Stimulated activated effector memory CD8-positive, alpha-beta T cell treated with anti-CD3 and anti-CD28 coated beads, Interleukin-12 subunit alpha, Interleukin-12 subunit beta, amount 100 ng/mL, for 72 hours (primary cell): ENCODE measurements around the gene DNAI2.
"Not testable (repeated sequence)": the region's sequence is repeated elsewhere in the genome, so short reads cannot be mapped to it uniquely, and the experiment has no call there.

Source experiments
- ATAC-seq: fragments of 150-1000 bp; cut with Tn5 transposase; 2 replicates; pipeline ENCODE4 v1.10.0; 2021
- DNase-seq, 2 donors: peaks; one replicate each; pipeline ENCODE4 v3.0.0; 2021 to 2022; ENCODE audit warnings: low spot score in 2 of 2
- H3K27ac Mint-ChIP-seq: one replicate; pipeline ENCODE4 v1.8.0; 2022; ENCODE audit warnings: mild to moderate bottlenecking, mixed read lengths
- H3K36me3 Mint-ChIP-seq: one replicate; pipeline ENCODE4 v1.8.0; 2022; ENCODE audit warnings: mild to moderate bottlenecking, mixed read lengths
- H3K4me1 Mint-ChIP-seq: one replicate; pipeline ENCODE4 v1.8.0; 2022; ENCODE audit warnings: mixed read lengths
- H3K4me3 Mint-ChIP-seq: one replicate; pipeline ENCODE4 v1.8.0; 2022; ENCODE audit warnings: mild to moderate bottlenecking, mixed read lengths
- H3K9me3 Mint-ChIP-seq: one replicate; pipeline ENCODE4 v1.8.0; 2022; ENCODE audit warnings: mixed read lengths

Gene DNAI2

DNA sequence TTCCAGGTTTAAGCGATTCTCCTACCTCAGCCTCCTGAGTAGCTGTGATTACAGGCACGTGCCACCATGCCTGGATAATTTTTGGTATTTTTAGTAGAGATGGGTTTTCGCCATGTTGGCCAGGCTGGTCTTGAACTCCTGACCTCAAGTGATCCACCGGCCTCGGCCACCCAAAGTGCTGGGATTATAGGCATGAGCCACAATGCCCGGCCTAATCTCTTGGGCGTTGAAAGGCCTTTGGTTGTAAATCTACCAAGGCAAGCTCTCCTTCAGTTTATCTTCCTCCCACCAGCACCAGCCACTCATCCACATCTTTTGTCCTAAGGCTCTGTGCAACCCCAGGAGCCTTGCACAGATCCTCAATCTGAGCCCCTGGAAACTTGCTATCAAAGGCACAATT, 5.6 kb downstream of the DNAI2 start:
- not testable (repeated sequence) for H3K36me3 Mint-ChIP-seq, H3K9me3 Mint-ChIP-seq, ATAC-seq, DNase-seq
- Mint-ChIP-seq H3K27ac (peak overlapping the region; percentile 95), H3K4me1 (peaks cover 54% of the 10 kb centered on the region), H3K4me3 (peak overlapping the region; percentile 46)

DNA sequence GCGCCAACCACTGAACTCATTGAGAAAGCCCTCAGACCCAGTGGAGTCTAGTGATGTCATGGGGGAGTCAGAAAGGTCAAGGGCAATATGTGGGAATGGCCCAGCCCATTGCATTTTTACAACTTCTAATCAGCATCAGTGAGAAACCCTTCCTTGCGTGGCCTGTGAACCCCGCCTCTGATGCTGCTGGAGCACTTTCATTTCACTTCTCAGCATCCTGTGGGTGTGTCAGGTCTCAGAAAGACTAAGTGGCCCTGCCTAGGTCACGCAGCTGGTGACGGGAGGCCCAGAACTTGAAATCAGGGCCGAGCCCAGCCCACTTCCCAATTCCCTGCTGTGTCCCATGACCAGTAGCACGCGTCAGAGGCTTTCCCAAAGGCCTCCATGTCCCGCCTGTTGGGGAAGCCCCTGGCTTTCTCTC, 6.1 kb downstream of the DNAI2 start:
- Mint-ChIP-seq H3K4me3 (peak overlapping the region; percentile 46), H3K4me1 (peaks cover 54% of the 10 kb centered on the region), H3K36me3 (peaks cover 8% of the 10 kb centered on the region), H3K27ac (peak overlapping the region; percentile 95), H3K9me3 (no peaks in the 10 kb centered on the region)
- ATAC-seq = peak; percentile 78
- DNase-seq = peak in 1 of 2 donors; percentile 74

- no peak overlapping the region for H3K4me3 Mint-ChIP-seq
- H3K9me3 Mint-ChIP-seq = no peaks in the 10 kb centered on the region
- H3K36me3 Mint-ChIP-seq = peaks cover 8% of the 10 kb centered on the region
- H3K4me1 Mint-ChIP-seq = peaks cover 46% of the 10 kb centered on the region
- no peak for DNase-seq
- H3K27ac Mint-ChIP-seq = peak overlapping the region; percentile 95
- no peak for ATAC-seq
These were observed 7.8 kb downstream of the DNAI2 start for GRCh38 chr17:74281799-74282198.

DNA sequence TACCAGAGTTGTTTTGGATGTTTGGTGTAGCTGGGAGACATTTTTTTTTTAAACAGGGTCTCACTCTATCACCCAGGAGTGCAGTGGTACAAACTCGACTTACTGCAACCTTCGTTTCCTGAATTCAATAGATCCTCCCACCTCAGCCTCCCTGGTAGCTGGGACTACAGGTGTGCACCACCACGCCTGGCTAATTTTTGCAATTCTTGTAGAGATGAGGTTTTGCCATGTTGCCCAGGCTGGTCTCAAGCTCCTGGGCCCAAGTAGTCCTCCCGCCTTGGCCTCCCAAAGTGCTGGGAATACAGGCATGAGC, 8.2 kb downstream of the DNAI2 start:
- not testable (repeated sequence) for DNase-seq, H3K36me3 Mint-ChIP-seq, ATAC-seq, H3K9me3 Mint-ChIP-seq
- Mint-ChIP-seq H3K4me3 (peak overlapping the region; percentile 55), H3K27ac (peak overlapping the region; percentile 95), H3K4me1 (peaks cover 49% of the 10 kb centered on the region)

DNA sequence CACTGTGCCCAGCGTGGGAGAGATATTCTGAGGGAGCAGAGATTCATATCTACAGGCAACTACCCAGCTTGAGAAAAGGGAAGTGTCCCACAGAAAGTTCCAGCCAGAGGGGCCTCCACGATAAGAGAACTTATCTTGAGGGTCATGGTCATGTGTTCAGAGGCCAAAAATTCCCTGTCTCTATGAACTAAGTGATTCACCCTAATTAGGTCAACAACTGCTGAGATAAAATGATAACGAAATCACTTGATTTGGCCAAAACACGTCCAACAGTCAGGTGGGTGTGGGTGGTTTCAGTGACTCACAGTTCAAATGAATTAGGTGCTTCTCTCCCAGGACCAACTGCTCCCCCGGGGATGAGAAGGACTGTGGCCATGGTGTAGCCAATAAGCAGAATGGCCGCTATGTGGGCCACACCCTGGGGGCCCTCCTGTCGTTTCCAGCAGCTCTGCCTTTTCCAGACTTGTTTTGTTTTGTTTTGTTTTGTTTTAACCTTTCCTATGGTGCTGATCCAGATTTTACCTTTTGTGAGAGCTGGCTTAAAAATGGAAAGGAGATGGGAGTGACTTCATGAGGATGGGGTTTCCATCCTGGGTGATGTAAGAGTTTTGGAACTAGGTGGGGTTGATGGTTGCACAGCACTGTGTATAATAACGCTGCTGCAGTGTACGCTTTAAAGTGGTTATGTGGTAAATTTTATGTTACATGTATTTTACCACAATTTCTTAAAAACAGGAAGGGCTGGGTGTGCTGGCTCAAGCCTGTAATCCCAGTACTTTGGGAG, 8.7 kb downstream of the DNAI2 start:
- peak; percentile 85 for ATAC-seq
- H3K36me3 Mint-ChIP-seq = peaks cover 8% of the 10 kb centered on the region
- H3K4me3 Mint-ChIP-seq = peak overlapping the region; percentile 55
- DNase-seq = peak; percentile 31 to 80
- peaks cover 54% of the 10 kb centered on the region for H3K4me1 Mint-ChIP-seq
- H3K27ac Mint-ChIP-seq = peak overlapping the region; percentile 95
- no peaks in the 10 kb centered on the region for H3K9me3 Mint-ChIP-seq

DNA sequence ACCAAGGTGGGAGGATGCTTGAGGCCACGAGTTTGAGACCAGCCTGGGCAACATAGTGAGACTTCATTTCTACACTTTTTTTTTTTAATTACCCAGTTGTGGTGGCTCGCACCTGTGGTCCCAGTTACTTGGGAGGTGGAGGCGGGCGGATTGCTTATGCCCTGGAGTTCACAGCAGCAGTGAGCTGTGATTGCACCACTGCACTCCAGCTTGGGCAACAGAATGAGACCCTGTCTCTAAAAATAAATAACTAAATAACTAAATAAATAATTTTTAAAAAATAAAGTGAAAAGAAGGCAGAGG, 9.3 kb downstream of the DNAI2 start:
- Mint-ChIP-seq H3K36me3 (peaks cover 8% of the 10 kb centered on the region), H3K9me3 (no peaks in the 10 kb centered on the region), H3K4me1 (peaks cover 59% of the 10 kb centered on the region), H3K4me3 (peak overlapping the region; percentile 55), H3K27ac (peak overlapping the region; percentile 95)
- no peak for ATAC-seq
- no peak for DNase-seq

DNA sequence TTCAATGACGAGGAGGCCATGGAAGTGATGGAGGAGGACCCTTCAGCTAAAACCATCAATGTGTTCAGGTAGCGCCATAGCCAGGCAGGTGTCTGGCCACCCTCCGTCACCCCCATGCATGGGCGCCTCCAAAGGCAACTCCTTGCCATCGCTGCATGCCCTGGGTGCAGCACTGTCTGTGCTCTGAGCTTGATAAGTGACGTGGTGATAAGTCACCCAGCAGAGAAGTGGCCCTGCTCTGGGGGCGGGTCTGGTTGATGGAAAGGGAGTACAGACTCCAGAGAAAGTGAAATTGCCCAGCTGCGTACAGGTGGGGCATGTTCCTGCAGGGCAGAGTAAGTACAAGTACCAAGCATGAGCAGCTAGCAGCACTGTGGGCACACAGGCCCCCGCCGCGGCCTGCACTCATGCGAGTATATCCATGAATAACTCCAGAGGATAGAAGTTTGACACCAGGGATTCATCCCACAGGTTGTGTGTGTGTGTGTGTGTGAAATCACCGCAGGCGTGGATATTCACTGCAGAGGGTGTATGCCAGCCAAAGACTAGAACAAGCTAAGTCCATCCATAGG, 13.1 kb downstream of the DNAI2 start:
- DNase-seq (no peak), ATAC-seq (no peak)
- Mint-ChIP-seq H3K4me1 (peaks cover 56% of the 10 kb centered on the region), H3K27ac (peak overlapping the region; percentile 43), H3K9me3 (no peaks in the 10 kb centered on the region), H3K4me3 (no peak overlapping the region), H3K36me3 (peaks cover 8% of the 10 kb centered on the region)

- Mint-ChIP-seq H3K4me1 (peaks cover 44% of the 10 kb centered on the region), H3K4me3 (peak overlapping the region; percentile 35), H3K27ac (peak overlapping the region; percentile 81), H3K9me3 (no peaks in the 10 kb centered on the region), H3K36me3 (no peaks in the 10 kb centered on the region)
- peak; percentile 98 for ATAC-seq
- DNase-seq = peak; percentile 30 to 74
These were observed 14.8 kb downstream of the DNAI2 start for GRCh38 chr17:74288785-74289184.

DNA sequence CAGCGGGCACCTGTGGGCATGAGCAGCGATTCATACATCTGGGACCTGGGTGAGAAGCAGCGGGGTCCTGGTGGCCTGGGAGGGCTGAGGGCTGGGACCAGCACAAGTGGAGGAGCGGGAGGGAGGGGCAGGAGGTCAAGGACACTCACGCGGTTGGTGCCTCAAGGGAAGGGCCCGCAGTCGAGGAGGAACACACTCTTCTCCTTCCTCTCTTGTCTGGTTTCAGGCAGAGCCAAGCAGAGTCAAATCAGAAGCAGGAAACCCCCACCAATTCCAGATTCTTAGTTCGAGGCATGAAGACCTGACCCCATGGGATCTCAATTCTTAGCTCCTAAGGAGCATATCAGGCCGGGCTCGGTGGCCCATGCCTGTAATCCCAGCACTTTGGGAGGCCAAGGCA, 15.7 kb downstream of the DNAI2 start:
- ATAC-seq (no peak), DNase-seq (no peak)
- Mint-ChIP-seq H3K4me1 (peaks cover 42% of the 10 kb centered on the region), H3K4me3 (peak overlapping the region; percentile 35), H3K27ac (peak overlapping the region; percentile 81), H3K36me3 (no peaks in the 10 kb centered on the region), H3K9me3 (no peaks in the 10 kb centered on the region)

DNA sequence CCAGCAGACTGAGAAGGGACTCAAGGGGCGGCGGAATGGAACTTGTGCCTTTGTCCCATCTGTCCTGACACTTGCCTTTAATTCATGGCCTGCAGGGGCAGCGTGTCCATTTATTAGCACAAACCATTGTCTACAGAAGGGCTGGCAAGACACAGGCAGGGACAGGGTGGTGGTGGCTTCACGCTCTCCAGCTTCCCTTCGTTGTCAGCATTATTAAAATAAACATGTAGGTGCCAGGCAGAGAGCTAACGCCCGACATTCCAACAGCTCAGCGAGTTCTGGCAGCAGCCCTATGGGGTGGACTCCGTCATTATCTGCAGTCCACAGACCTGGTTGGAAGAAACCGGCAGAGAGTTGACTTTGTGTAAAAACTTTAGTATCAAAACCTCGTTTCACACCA, 16.3 kb downstream of the DNAI2 start:
- H3K4me1 Mint-ChIP-seq = peaks cover 37% of the 10 kb centered on the region
- H3K4me3 Mint-ChIP-seq = no peak overlapping the region
- no peaks in the 10 kb centered on the region for H3K9me3 Mint-ChIP-seq
- ATAC-seq (no peak), DNase-seq (no peak)
- no peak overlapping the region for H3K27ac Mint-ChIP-seq
- no peaks in the 10 kb centered on the region for H3K36me3 Mint-ChIP-seq

- no peak for ATAC-seq
- DNase-seq = no peak
- Mint-ChIP-seq H3K4me1 (peaks cover 39% of the 10 kb centered on the region), H3K9me3 (no peaks in the 10 kb centered on the region), H3K4me3 (no peak overlapping the region), H3K36me3 (no peaks in the 10 kb centered on the region), H3K27ac (no peak overlapping the region)
These were observed 18.5 kb downstream of the DNAI2 start for GRCh38 chr17:74292495-74292894.

DNA sequence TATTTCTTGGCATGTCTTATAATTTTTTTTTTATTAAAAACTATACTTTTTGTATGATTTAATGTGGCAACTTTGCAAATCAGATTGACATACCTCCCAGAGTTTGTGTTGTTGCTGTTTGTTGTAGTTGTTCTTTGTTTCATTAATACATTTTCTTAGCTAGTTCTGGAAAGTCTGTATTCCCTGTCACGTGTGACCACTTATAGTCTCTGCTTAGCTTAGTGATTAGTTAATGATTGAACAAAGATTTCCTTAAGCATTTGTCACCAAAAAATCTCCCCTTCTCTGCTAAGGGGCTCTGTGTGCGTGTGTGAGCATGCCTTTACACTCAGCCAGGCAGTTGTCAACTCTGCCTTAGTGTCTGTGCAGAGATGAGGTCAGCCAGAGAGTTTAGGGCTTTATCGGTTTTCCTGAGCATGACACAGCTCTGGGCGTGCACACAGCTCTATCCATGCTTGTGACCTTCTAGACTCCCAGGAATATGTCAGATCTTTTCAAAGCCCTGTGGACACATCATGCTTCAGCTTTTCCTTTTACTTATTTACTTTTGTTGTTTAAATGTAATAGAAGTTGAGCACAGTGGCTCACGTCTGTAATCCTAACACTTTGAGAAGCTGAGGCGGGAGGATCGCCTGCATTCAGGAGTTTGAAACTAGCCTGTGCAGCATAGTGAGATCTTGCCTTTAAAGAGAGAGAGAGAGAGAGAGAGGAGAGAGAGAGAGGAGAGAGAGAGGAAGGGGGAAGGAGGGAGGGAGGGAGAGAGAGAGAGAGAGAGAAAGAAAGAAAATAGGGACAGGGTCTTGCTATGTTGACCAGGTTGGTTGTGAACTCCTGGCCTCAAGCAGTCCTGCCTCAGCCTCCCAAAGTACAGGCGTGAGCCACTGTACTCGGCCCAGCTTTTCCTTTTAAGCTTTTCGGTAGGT, 21.9 kb downstream of the DNAI2 start:
- ATAC-seq (no peak), DNase-seq (no peak)
- H3K36me3 Mint-ChIP-seq = no peaks in the 10 kb centered on the region
- no peaks in the 10 kb centered on the region for H3K9me3 Mint-ChIP-seq
- peaks cover 30% of the 10 kb centered on the region for H3K4me1 Mint-ChIP-seq
- no peak overlapping the region for H3K4me3 Mint-ChIP-seq
- H3K27ac Mint-ChIP-seq = no peak overlapping the region

- DNase-seq (no peak), ATAC-seq (peak; percentile 49)
- H3K4me1 Mint-ChIP-seq = peaks cover 36% of the 10 kb centered on the region
- H3K9me3 Mint-ChIP-seq = no peaks in the 10 kb centered on the region
- no peaks in the 10 kb centered on the region for H3K36me3 Mint-ChIP-seq
- H3K27ac Mint-ChIP-seq = no peak overlapping the region
- no peak overlapping the region for H3K4me3 Mint-ChIP-seq
These were observed 22.5 kb downstream of the DNAI2 start for GRCh38 chr17:74296548-74296936.

DNA sequence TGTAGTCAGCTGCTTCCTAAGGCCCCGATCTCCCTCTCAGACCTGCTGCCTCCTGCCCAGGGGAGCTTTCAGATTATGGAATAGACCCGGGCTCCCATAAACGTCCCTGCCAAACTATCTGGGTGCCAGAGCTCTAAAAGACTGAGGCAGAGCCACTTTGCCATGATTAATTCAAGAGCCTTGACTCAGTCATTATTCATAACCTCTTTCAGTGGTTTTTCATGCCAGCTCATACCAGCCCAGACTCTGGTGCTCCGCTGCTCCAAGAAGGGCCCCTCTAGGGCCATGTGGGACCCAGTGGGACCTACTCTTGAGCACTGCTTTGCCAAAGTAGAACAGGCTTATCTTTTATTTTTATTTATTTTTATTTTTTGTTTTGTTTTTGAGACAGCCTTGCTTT, 23.9 kb downstream of the DNAI2 start:
- peaks cover 36% of the 10 kb centered on the region for H3K4me1 Mint-ChIP-seq
- peak overlapping the region; percentile 60 for H3K4me3 Mint-ChIP-seq
- DNase-seq (peak; percentile 33 to 68), ATAC-seq (peak; percentile 98)
- H3K27ac Mint-ChIP-seq = peak overlapping the region; percentile 83
- no peaks in the 10 kb centered on the region for H3K9me3 Mint-ChIP-seq
- no peaks in the 10 kb centered on the region for H3K36me3 Mint-ChIP-seq

DNA sequence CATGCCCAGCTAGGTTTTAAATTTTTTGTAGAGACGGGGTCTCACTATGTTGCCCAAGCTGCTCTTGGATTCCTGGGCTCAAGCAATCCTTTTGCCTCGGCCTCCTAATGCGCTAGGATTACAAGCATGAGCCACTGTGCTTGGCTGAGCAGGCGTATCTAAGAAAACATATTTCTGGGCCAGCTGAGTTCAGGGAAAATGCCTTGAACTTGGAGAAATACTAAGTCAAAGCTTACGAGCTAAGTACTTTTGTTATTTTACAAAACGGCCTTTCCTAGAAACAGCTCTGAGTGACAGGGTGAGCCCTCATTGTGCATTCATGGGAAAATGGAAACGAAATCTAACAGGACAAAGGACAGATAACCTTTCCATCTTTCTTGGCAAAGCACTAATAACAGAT, 24.7 kb downstream of the DNAI2 start:
- Mint-ChIP-seq H3K36me3 (no peaks in the 10 kb centered on the region), H3K27ac (peak overlapping the region; percentile 54), H3K9me3 (no peaks in the 10 kb centered on the region), H3K4me1 (peaks cover 36% of the 10 kb centered on the region), H3K4me3 (no peak overlapping the region)
- DNase-seq (no peak), ATAC-seq (no peak)
